SK-N-MC (cell line): ENCODE results near the gene ERCC5.

ENCODE experiments used
- DNase-seq: peaks from one replicate; pipeline ENCODE4 v3.0.0-alpha.2; 2011; ENCODE audit warnings: low read depth, low spot score
- H3K27ac ChIP-seq: fragments of 200-600 bp; sonication (generic); 2 replicates; pipeline ENCODE4 v1.5.1; 2016; ENCODE audit warnings: mixed run types
- H3K36me3 ChIP-seq: fragments of 200-600 bp; sonication (generic); 2 replicates; pipeline ENCODE4 v1.6.1; 2017; ENCODE audit warnings: antibody characterized with exemption, low read length, mixed read lengths; ENCODE audit not compliant: insufficient read depth
- H3K4me3 ChIP-seq: fragments of 200-600 bp; sonication (generic); 2 replicates; pipeline ENCODE4 v1.5.1; 2016
- H3K9ac ChIP-seq: fragments of 200-600 bp; sonication (generic); 2 replicates; pipeline ENCODE4 v1.8.0; 2017; ENCODE audit warnings: mixed run types, mixed read lengths; ENCODE audit not compliant: insufficient read length
- H3K9me3 ChIP-seq: fragments of 200-600 bp; sonication (generic); 2 replicates; pipeline ENCODE4 v1.6.1; 2017; ENCODE audit warnings: low read depth, mild to moderate bottlenecking, antibody characterized with exemption, low read length, moderate library complexity, mixed read lengths
- EZH2 ChIP-seq: fragments of 200-600 bp; sonication (generic); IDR thresholded peaks from one replicate; pipeline ENCODE4 v1.6.1; 2017; ENCODE audit warnings: antibody characterized with exemption
- FOXP2 ChIP-seq: optimal IDR thresholded peaks from 2 replicates; pipeline ENCODE3; 2011; ENCODE audit warnings: mild to moderate bottlenecking, moderate library complexity; ENCODE audit not compliant: insufficient read depth; ENCODE audit errors: extremely low read length, control extremely low read depth
- POLR2AphosphoS5 ChIP-seq: IDR thresholded peaks from 2 replicates; pipeline ENCODE4 v1.6.1; 2012; ENCODE audit warnings: mild to moderate bottlenecking, low read depth, low read length, borderline replicate concordance

Gene ERCC5

GRCh38 chr13:102814025-102814607, 31.7 kb upstream of the ERCC5 start:
- DNase-seq = no peak

GRCh38 chr13:102814793-102815192, 31.0 kb upstream of the ERCC5 start:
- Histone ChIP-seq H3K27ac (no peak overlapping the region), H3K9me3 (no peaks in the 10 kb centered on the region), H3K9ac (no peak overlapping the region), H3K36me3 (no peaks in the 10 kb centered on the region; the same call in 1 of the 2 replicates), H3K4me3 (no peak overlapping the region)
- no peak for TF ChIP-seq FOXP2
- TF ChIP-seq EZH2 = no peak
- no peak for TF ChIP-seq POLR2AphosphoS5
- DNase-seq = no peak

More at GRCh38 chr13:102814025-102814607, 31.7 kb upstream of the ERCC5 start:
- Histone ChIP-seq H3K27ac (no peak overlapping the region), H3K9ac (no peak overlapping the region), H3K9me3 (no peaks in the 10 kb centered on the region), H3K4me3 (no peak overlapping the region), H3K36me3 (no peaks in the 10 kb centered on the region; the same call in 1 of the 2 replicates)
- TF ChIP-seq EZH2 (no peak), POLR2AphosphoS5 (no peak), FOXP2 (no peak)

DNA sequence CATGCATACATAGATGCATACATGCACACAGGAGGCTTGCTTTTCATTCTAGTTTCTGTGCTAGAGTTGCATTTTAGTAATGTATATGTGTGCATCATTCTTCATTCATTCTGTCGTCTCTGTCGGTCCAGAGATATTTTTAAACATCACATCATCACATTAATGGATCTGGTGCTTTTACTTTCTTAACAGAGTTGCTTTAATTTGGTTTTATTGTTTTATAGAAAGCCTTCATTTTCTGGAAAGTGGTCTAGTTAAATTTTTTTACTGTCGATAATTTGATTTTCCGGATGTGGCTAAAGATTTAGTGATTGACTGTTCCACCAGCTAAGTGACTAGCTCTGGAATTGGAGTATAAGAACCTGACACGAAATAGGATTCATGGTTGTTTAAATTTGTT, 30.0 kb upstream of the ERCC5 start:
- Histone ChIP-seq H3K4me3 (no peak overlapping the region), H3K9ac (no peak overlapping the region), H3K9me3 (no peaks in the 10 kb centered on the region), H3K27ac (no peak overlapping the region), H3K36me3 (no peaks in the 10 kb centered on the region; the same call in 1 of the 2 replicates)
- TF ChIP-seq POLR2AphosphoS5 (no peak), FOXP2 (no peak), EZH2 (no peak)
- DNase-seq = no peak

DNA sequence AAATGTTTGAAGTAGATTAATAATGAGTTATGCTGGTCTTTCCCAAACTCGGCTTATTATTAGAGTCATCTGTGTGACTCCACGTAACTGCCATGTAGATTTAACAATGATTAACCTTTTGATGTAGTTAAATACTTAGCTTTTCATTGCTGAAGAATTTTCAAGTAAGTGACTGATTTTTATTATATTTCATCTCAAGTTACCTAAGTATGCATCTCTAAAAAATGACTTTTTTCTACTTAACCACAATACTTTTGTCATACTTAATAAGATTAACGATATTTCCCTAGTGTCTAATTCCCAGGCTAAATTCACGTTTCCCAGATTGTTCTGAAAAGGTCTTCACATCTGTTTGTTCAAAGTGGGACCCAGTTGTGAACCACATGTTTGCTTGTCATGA, 29.1 kb upstream of the ERCC5 start:
- no peak overlapping the region for H3K27ac ChIP-seq
- DNase-seq = no peak
- TF ChIP-seq FOXP2 (no peak), EZH2 (no peak), POLR2AphosphoS5 (no peak)
- no peak overlapping the region for H3K4me3 ChIP-seq
- no peak overlapping the region for H3K9ac ChIP-seq
- H3K36me3 ChIP-seq = peaks cover 1% of the 10 kb centered on the region; the same call in 1 of the 2 replicates
- no peaks in the 10 kb centered on the region for H3K9me3 ChIP-seq

- Histone ChIP-seq H3K4me3 (no peak overlapping the region), H3K9ac (no peak overlapping the region), H3K9me3 (no peaks in the 10 kb centered on the region), H3K27ac (no peak overlapping the region), H3K36me3 (peaks cover 7% of the 10 kb centered on the region)
- TF ChIP-seq FOXP2 = no peak
- no peak for TF ChIP-seq EZH2
- TF ChIP-seq POLR2AphosphoS5 = no peak
- DNase-seq = no peak
These were observed 28.6 kb upstream of the ERCC5 start for GRCh38 chr13:102817241-102817640.

DNA sequence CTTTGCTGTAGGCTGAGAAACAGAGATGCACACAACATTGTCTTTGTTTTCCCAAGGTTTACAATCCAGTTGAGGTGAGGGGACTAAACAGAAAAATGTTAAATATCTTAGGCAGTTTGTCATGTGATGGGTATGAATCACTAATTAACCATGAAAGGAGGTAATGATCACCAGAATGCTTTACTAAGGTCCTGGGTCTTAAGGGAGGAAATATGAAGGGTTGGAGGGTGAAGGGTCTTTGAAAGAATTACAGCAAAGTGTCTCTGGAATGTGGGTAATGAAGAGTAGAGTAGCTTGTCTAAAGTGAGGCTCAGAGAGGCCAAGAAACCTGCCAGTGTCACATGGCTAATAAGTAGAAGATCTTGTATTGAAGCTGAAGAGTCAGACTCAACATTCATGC, 27.9 kb upstream of the ERCC5 start:
- TF ChIP-seq FOXP2 (no peak), EZH2 (no peak), POLR2AphosphoS5 (no peak)
- Histone ChIP-seq H3K9me3 (no peaks in the 10 kb centered on the region), H3K9ac (no peak overlapping the region), H3K4me3 (no peak overlapping the region), H3K36me3 (peaks cover 10% of the 10 kb centered on the region), H3K27ac (no peak overlapping the region)
- DNase-seq = no peak

DNA sequence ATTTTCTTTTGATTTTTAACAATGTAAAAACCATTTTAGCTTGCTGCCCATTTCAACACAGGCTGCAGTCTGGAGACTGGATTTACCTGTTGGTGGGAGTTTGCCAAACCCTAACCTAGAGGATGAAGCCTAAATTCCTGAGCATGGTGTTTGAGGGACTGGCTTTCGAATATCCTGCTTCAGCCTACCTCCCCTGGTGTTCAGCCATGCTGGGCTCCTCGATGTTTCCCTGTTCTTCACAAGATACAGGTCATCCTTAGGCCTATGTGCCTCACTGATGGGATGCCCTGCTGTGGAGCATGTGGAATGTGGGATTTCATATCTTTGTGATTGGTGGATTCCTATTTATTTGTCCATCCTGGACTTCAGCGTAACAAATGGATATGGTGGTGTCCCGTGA, 20.4 kb upstream of the ERCC5 start:
- Histone ChIP-seq H3K36me3 (peaks cover 14% of the 10 kb centered on the region), H3K4me3 (no peak overlapping the region), H3K9ac (no peak overlapping the region), H3K9me3 (no peaks in the 10 kb centered on the region), H3K27ac (no peak overlapping the region)
- TF ChIP-seq FOXP2 (no peak), POLR2AphosphoS5 (no peak), EZH2 (no peak)
- DNase-seq = no peak

DNA sequence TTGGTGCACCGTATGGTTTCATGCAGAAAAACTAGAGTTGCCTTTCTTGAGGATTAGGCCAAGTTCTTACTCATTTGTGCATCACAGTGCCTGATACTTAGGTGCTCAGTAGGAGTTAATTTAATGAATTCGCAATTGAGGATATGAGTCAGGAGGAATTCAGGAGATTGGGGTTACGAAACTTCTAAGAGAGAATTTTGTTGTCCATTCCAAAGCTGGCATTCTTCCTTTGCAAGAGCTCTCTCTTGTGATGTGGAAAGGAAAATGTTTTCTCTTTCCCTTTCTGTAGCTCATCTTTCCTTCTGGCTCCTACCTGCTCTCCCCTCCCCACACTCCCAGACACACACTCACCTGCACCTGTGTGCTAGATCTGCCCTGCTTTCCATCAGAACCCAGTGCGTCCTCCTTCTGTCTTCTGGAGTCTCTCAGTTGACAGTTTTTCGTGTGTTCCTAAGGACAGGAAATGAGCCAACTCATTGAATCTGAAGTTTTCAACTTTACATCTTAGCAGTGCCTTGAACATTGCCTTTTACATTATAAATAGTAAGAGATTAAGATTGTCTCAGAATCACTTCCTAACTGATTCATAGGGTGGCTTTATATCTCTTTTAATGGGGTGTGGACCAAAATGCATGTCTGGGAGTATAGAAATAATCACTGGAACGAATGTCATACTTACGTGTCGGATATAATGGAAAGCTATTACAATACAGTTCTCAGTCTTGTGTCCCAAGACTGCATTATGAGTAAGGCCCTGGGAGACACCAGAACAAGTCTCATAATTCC, 19.7 kb upstream of the ERCC5 start:
- Histone ChIP-seq H3K9ac (no peak overlapping the region), H3K36me3 (peaks cover 14% of the 10 kb centered on the region), H3K9me3 (no peaks in the 10 kb centered on the region), H3K27ac (peak overlapping the region; percentile 19; the same call in 1 of the 2 replicates), H3K4me3 (0 out of 2 replicates have a peak overlapping the region, but pooled peaks have one; percentile 28)
- DNase-seq = peak; percentile 40
- TF ChIP-seq EZH2 (no peak), FOXP2 (no peak), POLR2AphosphoS5 (no peak)

GRCh38 chr13:102830646-102831045, 15.2 kb upstream of the ERCC5 start:
- Histone ChIP-seq H3K9me3 (no peaks in the 10 kb centered on the region), H3K36me3 (no peaks in the 10 kb centered on the region), H3K4me3 (no peak overlapping the region), H3K9ac (no peak overlapping the region), H3K27ac (no peak overlapping the region)
- TF ChIP-seq POLR2AphosphoS5 (no peak), FOXP2 (no peak), EZH2 (no peak)
- no peak for DNase-seq
